Kidney epithelial cell (primary cell): ENCODE results near the gene KRTCAP3. TPM values are rescaled to one million over a fixed set of nuclear protein-coding genes. Genes with fewer than 3 reads are reported as not detected.

Experiments used
- total RNA-seq: library from RNA; depleted of rRNA; stranded (reverse); fragments of >200 nt; gene quantifications from 2 replicates; pipeline ENCODE4 v1.2.3, GENCODE V29; 2015

KRTCAP3 gene
- total RNA-seq, 1 donor from 2014 or later, result 10.0 TPM

Other genes starting within 250 kb of the KRTCAP3 start
- gene ATRAID, start 230.3 kb upstream of the KRTCAP3 start, total RNA-seq, result 146 and 161 TPM in 2 replicates
- gene SLC5A6, start 230.1 kb upstream of the KRTCAP3 start, total RNA-seq, result 52.1 and 67.7 TPM in 2 replicates
- 60.0 and 63.5 TPM in 2 replicates for gene CAD, start 225.0 kb upstream of the KRTCAP3 start, total RNA-seq
- 0.08 and 0.27 TPM in 2 replicates for gene SLC30A3, start 179.3 kb upstream of the KRTCAP3 start, total RNA-seq
- gene DNAJC5G, start 166.9 kb upstream of the KRTCAP3 start, total RNA-seq, result not detected in 2 replicates
- gene TRIM54, start 160.0 kb upstream of the KRTCAP3 start, total RNA-seq, result 0.27 and 0.33 TPM in 2 replicates
- 1.6 and 1.7 TPM in 2 replicates for gene UCN, start 133.9 kb upstream of the KRTCAP3 start, total RNA-seq
- 90.7 and 105 TPM in 2 replicates for gene MPV17, start 119.3 kb upstream of the KRTCAP3 start, total RNA-seq
- gene GTF3C2, start 85.6 kb upstream of the KRTCAP3 start, total RNA-seq, result 53.1 and 54.9 TPM in 2 replicates
- 39.8 and 46.7 TPM in 2 replicates for gene EIF2B4, start 72.0 kb upstream of the KRTCAP3 start, total RNA-seq
- 92.1 and 120 TPM in 2 replicates for gene SNX17, start 71.8 kb upstream of the KRTCAP3 start, total RNA-seq
- 10.3 and 11.5 TPM in 2 replicates for gene ZNF513, start 61.6 kb upstream of the KRTCAP3 start, total RNA-seq
- 110 and 121 TPM in 2 replicates for gene PPM1G, start 32.8 kb upstream of the KRTCAP3 start, total RNA-seq
- 105 TPM in 2 replicates for gene NRBP1, start 13.8 kb upstream of the KRTCAP3 start, total RNA-seq
- 11.2 and 21.6 TPM in 2 replicates for gene IFT172, start 47.4 kb downstream of the KRTCAP3 start, total RNA-seq
- gene FNDC4, start 52.8 kb downstream of the KRTCAP3 start, total RNA-seq, result 28.2 and 30.0 TPM in 2 replicates
- gene GCKR, start 54.5 kb downstream of the KRTCAP3 start, total RNA-seq, result 0.27 and 0.88 TPM in 2 replicates
- gene ZNF512, start 140.7 kb downstream of the KRTCAP3 start, total RNA-seq, result 34.5 and 55.9 TPM in 2 replicates
- gene CCDC121, start 186.6 kb downstream of the KRTCAP3 start, total RNA-seq, result 1.5 and 3.6 TPM in 2 replicates
- 55.2 and 58.3 TPM in 2 replicates for gene GPN1, start 186.7 kb downstream of the KRTCAP3 start, total RNA-seq
- 25.6 and 36.3 TPM in 2 replicates for gene SUPT7L, start 221.2 kb downstream of the KRTCAP3 start, total RNA-seq
- gene SLC4A1AP, start 221.5 kb downstream of the KRTCAP3 start, total RNA-seq, result 25.0 and 26.4 TPM in 2 replicates